H1 (cell line): ENCODE measurements around the gene ADORA1. TPM values are rescaled to one million over a fixed set of nuclear protein-coding genes. Genes with fewer than 3 reads are reported as not detected.

Source experiments
- CTCF ChIA-PET: fragments of 300-600 bp; sonication (Branson Sonifier 250); formaldehyde crosslinking; loops from one replicate; lab custom pipeline; 2021; ENCODE audit not compliant: partially characterized antibody; lab: Charles Lee
- POLR2A ChIA-PET: fragments of 300-600 bp; sonication (Branson Sonifier 250); formaldehyde crosslinking; loops from one replicate; lab custom pipeline; 2021; ENCODE audit warnings: inconsistent platforms; ENCODE audit not compliant: partially characterized antibody; lab: Charles Lee
- DNase-seq, 2 experiments: peaks; one replicate each; pipeline versions ENCODE4 v3.0.0 to v3.0.0-alpha.2; 2010 to 2022; ENCODE audit warnings: low spot score in 2 of 2, low read depth in 1 of 2, mixed read lengths in 1 of 2
- FAIRE-seq: peaks from 2 replicates; lab custom pipeline; 2011; peaks lifted over from hg19 to GRCh38; lab: Jason Lieb, UNC
- H2AFZ ChIP-seq: 2 replicates; pipeline ENCODE4 v1.8.1; 2012; ENCODE audit warnings: low read length, inconsistent platforms
- H2AK5ac ChIP-seq: 2 replicates; pipeline ENCODE4 v1.6.1; 2013; ENCODE audit warnings: low read depth, low read length
- H2BK120ac ChIP-seq: replicated peaks from 2 replicates; pipeline ENCODE3; 2013; ENCODE audit warnings: low read depth, low read length, inconsistent platforms
- H2BK12ac ChIP-seq: 2 replicates; pipeline ENCODE4 v1.6.1; 2013; ENCODE audit warnings: low read depth, low read length
- H2BK15ac ChIP-seq: 2 replicates; pipeline ENCODE4 v1.6.1; 2013; ENCODE audit warnings: low read length
- H2BK20ac ChIP-seq: 2 replicates; pipeline ENCODE4 v1.6.1; 2013; ENCODE audit warnings: low read length
- H2BK5ac ChIP-seq: 2 replicates; pipeline ENCODE4 v1.6.1; 2013; ENCODE audit warnings: low read depth, low read length
- H3K14ac ChIP-seq: 2 replicates; pipeline ENCODE4 v1.6.1; 2013; ENCODE audit warnings: inconsistent platforms; ENCODE audit not compliant: insufficient read length
- H3K18ac ChIP-seq: 2 replicates; pipeline ENCODE4 v1.6.1; 2013; ENCODE audit warnings: low read length; ENCODE audit errors: extremely low read depth
- H3K23ac ChIP-seq: 2 replicates; pipeline ENCODE4 v1.6.1; 2013; ENCODE audit warnings: inconsistent platforms; ENCODE audit not compliant: insufficient read length
- H3K23me2 ChIP-seq: 2 replicates; pipeline ENCODE4 v1.6.1; 2013; ENCODE audit warnings: low read depth, low read length
- H3K27ac ChIP-seq: 2 replicates; pipeline ENCODE4 v1.6.1; 2011; ENCODE audit warnings: low read depth, low read length, inconsistent platforms
- H3K27me3 ChIP-seq, 4 experiments: replicated peaks in 1 of 4; 1 replicate in 1 of 4; 2 replicates in 3 of 4; pipeline versions ENCODE4 v1.6.1 to v1.8.1; 2011 to 2013; ENCODE audit warnings: low read length in 3 of 4, mild to moderate bottlenecking in 3 of 4, inconsistent platforms in 2 of 4, mixed read lengths in 2 of 4, moderate library complexity in 1 of 4; ENCODE audit not compliant: control insufficient read depth in 3 of 4, insufficient read depth in 3 of 4; ENCODE audit errors: extremely low read depth in 1 of 4
- H3K36me3 ChIP-seq, 4 experiments: 2 replicates each; pipeline versions ENCODE4 v1.6.1 to v1.8.1; 2011 to 2013; ENCODE audit warnings: mild to moderate bottlenecking in 4 of 4, low read length in 3 of 4, moderate library complexity in 2 of 4, control low read depth in 1 of 4, inconsistent platforms in 1 of 4; ENCODE audit not compliant: insufficient read depth in 4 of 4, control insufficient read depth in 2 of 4
- H3K4ac ChIP-seq: replicated peaks from 2 replicates; pipeline ENCODE3; 2013; ENCODE audit warnings: low read length, low read depth, mixed read lengths, inconsistent platforms; ENCODE audit not compliant: insufficient read length
- H3K4me1 ChIP-seq, 4 experiments: replicated peaks in 1 of 4; 1 replicate in 1 of 4; 2 replicates in 3 of 4; pipeline versions ENCODE4 v1.6.1 to v1.8.1; 2011 to 2013; ENCODE audit warnings: low read length in 3 of 4, inconsistent platforms in 2 of 4, mixed read lengths in 1 of 4; ENCODE audit not compliant: insufficient read depth in 4 of 4, control insufficient read depth in 3 of 4
- H3K4me2 ChIP-seq, 2 experiments: 2 replicates each; pipeline versions ENCODE4 v1.6.1 to v1.8.1; 2011 to 2013; ENCODE audit warnings: low read depth in 2 of 2, low read length in 2 of 2, control low read depth in 1 of 2, inconsistent platforms in 1 of 2, mild to moderate bottlenecking in 1 of 2; ENCODE audit not compliant: insufficient read depth in 1 of 2
- H3K4me3 ChIP-seq, 4 experiments: fragments of 200-600, 300-600 bp in 1 of 4; sonication (generic), shearing (Covaris generic), sonication (Bioruptor Twin) in 1 of 4; 2 replicates each; pipeline versions ENCODE4 v1.5.1 to v1.8.1; 2011 to 2016; ENCODE audit warnings: low read length in 4 of 4, low read depth in 3 of 4, control low read depth in 2 of 4, inconsistent platforms in 2 of 4, mild to moderate bottlenecking in 2 of 4, mixed read lengths in 1 of 4, moderate library complexity in 1 of 4; ENCODE audit not compliant: insufficient read depth in 2 of 4; ENCODE audit errors: extremely low read depth in 1 of 4
- H3K56ac ChIP-seq: replicated peaks from 2 replicates; pipeline ENCODE3; 2013; ENCODE audit warnings: low read depth, mild to moderate bottlenecking, mixed read lengths, low read length, inconsistent platforms; ENCODE audit not compliant: insufficient read length
- H3K79me1 ChIP-seq: 2 replicates; pipeline ENCODE4 v1.6.1; 2013; ENCODE audit warnings: low read depth, low read length, control low read depth
- H3K79me2 ChIP-seq, 2 experiments: 2 replicates each; pipeline versions ENCODE4 v1.6.1 to v1.8.1; 2012 to 2013; ENCODE audit warnings: low read length in 2 of 2, mild to moderate bottlenecking in 2 of 2, inconsistent platforms in 1 of 2; ENCODE audit not compliant: insufficient read depth in 2 of 2, control insufficient read depth in 1 of 2
- H3K9ac ChIP-seq, 4 experiments: replicated peaks in 1 of 4; 1 replicate in 1 of 4; 2 replicates in 3 of 4; pipeline versions ENCODE4 v1.6.1 to v1.8.1; 2011 to 2013; ENCODE audit warnings: low read depth in 3 of 4, low read length in 3 of 4, control low read depth in 2 of 4, mild to moderate bottlenecking in 2 of 4, moderate library complexity in 2 of 4, inconsistent platforms in 1 of 4; ENCODE audit errors: extremely low read depth in 1 of 4
- H3K9me3 ChIP-seq, 2 experiments: 2 replicates each; pipeline versions ENCODE4 v1.6.1 to v1.8.1; 2012 to 2013; ENCODE audit warnings: mild to moderate bottlenecking in 2 of 2, moderate library complexity in 2 of 2, control low read depth in 1 of 2, inconsistent platforms in 1 of 2, low read depth in 1 of 2, low read length in 1 of 2, mixed read lengths in 1 of 2; ENCODE audit not compliant: insufficient read depth in 2 of 2
- H4K20me1 ChIP-seq, 2 experiments: replicated peaks in 1 of 2; 2 replicates each; pipeline versions ENCODE3 to v1.8.1; 2011 to 2013; ENCODE audit warnings: inconsistent platforms in 2 of 2, low read length in 2 of 2, mild to moderate bottlenecking in 1 of 2; ENCODE audit not compliant: insufficient read depth in 2 of 2, control insufficient read depth in 1 of 2
- H4K5ac ChIP-seq: 2 replicates; pipeline ENCODE4 v1.6.1; 2013; ENCODE audit warnings: low read length, low read depth, mixed read lengths, inconsistent platforms; ENCODE audit not compliant: insufficient read length
- H4K8ac ChIP-seq: 2 replicates; pipeline ENCODE4 v1.8.0; 2013; ENCODE audit warnings: mild to moderate bottlenecking, moderate library complexity, low read length, inconsistent platforms; ENCODE audit not compliant: insufficient read depth; ENCODE audit errors: extremely low read depth
- H4K91ac ChIP-seq: replicated peaks from 2 replicates; pipeline ENCODE3; 2013; ENCODE audit warnings: low read length, mixed read lengths, inconsistent platforms; ENCODE audit not compliant: insufficient read length
- BRCA1 ChIP-seq: IDR thresholded peaks from 2 replicates; pipeline ENCODE4 v1.6.1; 2012; ENCODE audit warnings: low read depth, low read length, improper control_type of control experiment
- JUN ChIP-seq: IDR thresholded peaks from 2 replicates; pipeline ENCODE4 v1.6.1; 2011; ENCODE audit warnings: low read depth, mild to moderate bottlenecking, improper control_type of control experiment, low read length
- RAD21 ChIP-seq, 2 experiments: IDR thresholded peaks in 1 of 2; conservative IDR thresholded peaks in 1 of 2; 2 replicates each; pipeline ENCODE4 v1.6.1; 2011; ENCODE audit warnings: low read depth in 2 of 2, low read length in 2 of 2, improper control_type of control experiment in 1 of 2, inconsistent platforms in 1 of 2, mild to moderate bottlenecking in 1 of 2, moderate library complexity in 1 of 2
- RNF2 ChIP-seq: fragments of 200-900, 300-1000 bp; sonication (generic); IDR thresholded peaks from 2 replicates; pipeline ENCODE4 v1.7.1; 2016; ENCODE audit warnings: borderline replicate concordance, low read depth, mild to moderate bottlenecking, antibody characterized with exemption, low read length; ENCODE audit not compliant: poor library complexity, severe bottlenecking; ENCODE audit errors: missing control alignments
- TCF12 ChIP-seq: IDR thresholded peaks from 2 replicates; pipeline ENCODE4 v1.6.1; 2011; ENCODE audit warnings: low read depth, mild to moderate bottlenecking, low read length
- WGBS, 2 experiments: shearing (Covaris generic) in 1 of 2; methylation state at CpG; one replicate each; pipeline versions ENCODE4 v1.1.6 to v1.1.7; 2013 to 2015; ENCODE audit warnings: low lambda C conversion rate in 2 of 2, mixed read lengths in 2 of 2, inconsistent platforms in 1 of 2, low coverage in 1 of 2, missing lambda C conversion rate in 1 of 2; ENCODE audit not compliant: insufficient replicate concordance in 2 of 2, insufficient coverage in 1 of 2, insufficient read length in 1 of 2; ENCODE audit errors: extremely low coverage in 1 of 2, missing lambda C conversion rate in 1 of 2; 5-methylcytosine and 5-hydroxymethylcytosine counted together
- polyA plus RNA-seq, 7 experiments: library from polyadenylated mRNA; depleted of rRNA in 3 of 7; stranded (reverse) in 5 of 7; unstranded in 2 of 7; fragments of >200 nt in 5 of 7; fragments of 200-250 nt in 2 of 7; gene quantifications; 1 replicate in 5 of 7; 2 replicates in 1 of 7; 4 replicates in 1 of 7; pipeline versions ENCODE4 v1.2.1 to v1.2.3, GENCODE V29; 2011 to 2013; ENCODE audit warnings: missing spikeins in 2 of 7, mixed read lengths in 2 of 7
- total RNA-seq: library from RNA; stranded (reverse); fragmentation: NEBNext Ultra II Directional; extraction: Animal tissue kit (Norgen Biotek cat#: 25700); gene quantifications from 2 replicates; pipeline ENCODE4 v1.2.1, GENCODE V29; 2021

The ADORA1 gene
- total and polyA plus RNA-seq, 2 of the 8 experiments (the other 6 are each of a cell fraction or from before 2014, with no cell fraction given): 3.3 to 6.7 TPM

DNA sequence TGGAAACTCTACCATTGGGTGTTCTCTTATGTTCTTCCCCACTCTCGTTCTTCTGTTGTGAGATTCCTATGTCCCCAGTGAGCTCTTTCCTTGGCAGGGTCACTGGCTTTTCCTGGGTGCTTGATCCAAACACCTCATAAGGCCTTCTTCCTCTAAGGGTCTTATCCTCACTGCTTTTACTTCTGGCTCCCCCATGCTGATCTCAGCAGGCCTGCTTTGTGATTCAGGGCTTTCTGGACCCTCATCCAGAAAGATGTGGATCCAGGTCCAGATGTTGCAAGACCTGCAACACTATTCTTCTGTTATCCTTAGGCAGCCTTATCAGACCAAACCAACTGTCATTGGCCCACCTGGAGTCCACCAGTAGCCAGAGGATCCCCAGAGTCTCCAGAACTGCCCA lies 30.5 kb upstream of the ADORA1 start:
- H3K14ac ChIP-seq: no peak overlapping the region
- TF ChIP-seq RNF2 (no peak), TCF12 (no peak), RAD21 (IDR thresholded peaks at IDR 0.05 in 1 of 2, conservative IDR thresholded peaks at IDR 0.05 in 1 of 2; ENCODE audit: low read depth in 2 of 2, low read length in 2 of 2) (no peak), BRCA1 (no peak), JUN (no peak)

More for the DNA sequence above, 30.5 kb upstream of the ADORA1 start:
- Histone ChIP-seq H4K91ac (no peak overlapping the region), H3K4ac (no peak overlapping the region), H3K9ac (no peak overlapping the region), H2BK5ac (no peak overlapping the region), H3K36me3 (no peaks in the 10 kb centered on the region), H3K18ac (no peak overlapping the region), H2AK5ac (no peak overlapping the region), H3K4me1 (no peaks in the 10 kb centered on the region), H2BK20ac (no peak overlapping the region), H3K56ac (no peak overlapping the region), H3K79me2 (no peaks in the 10 kb centered on the region), H4K20me1 (no peaks in the 10 kb centered on the region), H2BK12ac (no peak overlapping the region), H3K23me2 (no peaks in the 10 kb centered on the region), H3K27ac (no peak overlapping the region), H3K79me1 (no peaks in the 10 kb centered on the region), H4K8ac (no peak overlapping the region), H2AFZ (no peak overlapping the region), H3K27me3 (peaks cover 0 to 4% (median 0%) of the 10 kb centered on the region in 4 experiments; a peak in 1 of 7 replicates), H2BK120ac (no peak overlapping the region), H3K4me2 (no peak overlapping the region), H4K5ac (no peak overlapping the region), H3K23ac (no peak overlapping the region), H3K9me3 (peaks cover 3 to 16% of the 10 kb centered on the region in 2 experiments; a peak in 2 of 4 replicates), H3K4me3 (no peak overlapping the region), H2BK15ac (no peak overlapping the region)
- CTCF ChIA-PET: interaction anchor here (1.4 to 8.3 kb wide), 7 partner anchors 12 to 119 kb away, joined by 4 to 89 read pairs (median 14); partner anchors contain the start of genes MYBPH and MYOG
- no peak for FAIRE-seq
- 67% methylated on average over 1 of the region's 1 CpG; no CpG with 5 or more reads in 1 of the 2 experiments for WGBS, 2 experiments
- DNase-seq: no peak
- POLR2A ChIA-PET: interaction anchor here (0.6 kb wide), 1 partner anchor 74 kb away, joined by 3 read pairs; no protein-coding TSS in a partner anchor
